ENCODE results near the gene LGALS9.

The LGALS9 gene

GRCh38 chr17:27615121-27615520 is 15.9 kb upstream of the LGALS9 start:
- no peak overlapping the region for H3K27ac ChIP-seq (ENCODE audit: low read length)
- DNase-seq, result no peak
- TF ChIP-seq EZH2 (IDR thresholded peaks at IDR 0.05; ENCODE audit: borderline replicate concordance, low read depth, low read length, severe bottlenecking) (no peak), CTCF (IDR thresholded peaks at IDR 0.05; ENCODE audit: borderline replicate concordance, extremely low read depth, low read length, poor library complexity, severe bottlenecking) (no peak)
- no peaks in the 10 kb centered on the region for H3K79me2 ChIP-seq (ENCODE audit: insufficient read depth, low read length)
- no peak overlapping the region for H3K4me3 ChIP-seq (ENCODE audit: low read depth in 1 of 2, low read length in 2 of 2)
- no peak for ATAC-seq (ENCODE audit: insufficient read depth, low read depth)
- H3K36me3 ChIP-seq (ENCODE audit: insufficient read depth, low read length), result no peaks in the 10 kb centered on the region
- H3K27me3 ChIP-seq (ENCODE audit: insufficient read depth, low read length, poor library complexity), result no peaks in the 10 kb centered on the region
- peaks cover 12% of the 10 kb centered on the region for H3K4me1 ChIP-seq (ENCODE audit: insufficient read depth, low read length)
- no peaks in the 10 kb centered on the region for H3K9me3 ChIP-seq (ENCODE audit: insufficient read depth, low read length, severe bottlenecking)
- H3K9ac ChIP-seq (ENCODE audit: low read depth, low read length), result no peak overlapping the region
- H3K4me2 ChIP-seq (ENCODE audit: insufficient read depth, low read length), result no peak overlapping the region
- H4K20me1 ChIP-seq (ENCODE audit: insufficient read depth, low read length), result no peaks in the 10 kb centered on the region
- no peak overlapping the region for H2AFZ ChIP-seq (ENCODE audit: low read depth, low read length)

GRCh38 chr17:27616414-27616813 is 14.6 kb upstream of the LGALS9 start:
- Histone ChIP-seq H3K4me1 (ENCODE audit: insufficient read depth, low read length) (peaks cover 12% of the 10 kb centered on the region), H3K9me3 (ENCODE audit: insufficient read depth, low read length, severe bottlenecking) (no peaks in the 10 kb centered on the region), H3K36me3 (ENCODE audit: insufficient read depth, low read length) (no peaks in the 10 kb centered on the region), H3K79me2 (ENCODE audit: insufficient read depth, low read length) (no peaks in the 10 kb centered on the region), H4K20me1 (ENCODE audit: insufficient read depth, low read length) (no peaks in the 10 kb centered on the region), H3K27ac (ENCODE audit: low read length) (no peak overlapping the region; the same call in 1 of the 2 replicates), H2AFZ (ENCODE audit: low read depth, low read length) (no peak overlapping the region), H3K4me2 (ENCODE audit: insufficient read depth, low read length) (no peak overlapping the region), H3K27me3 (ENCODE audit: insufficient read depth, low read length, poor library complexity) (no peaks in the 10 kb centered on the region), H3K9ac (ENCODE audit: low read depth, low read length) (no peak overlapping the region), H3K4me3 (ENCODE audit: low read depth in 1 of 2, low read length in 2 of 2) (no peak overlapping the region)
- TF ChIP-seq EZH2 (IDR thresholded peaks at IDR 0.05; ENCODE audit: borderline replicate concordance, low read depth, low read length, severe bottlenecking) (no peak), CTCF (IDR thresholded peaks at IDR 0.05; ENCODE audit: borderline replicate concordance, extremely low read depth, low read length, poor library complexity, severe bottlenecking) (no peak)
- ATAC-seq (ENCODE audit: insufficient read depth, low read depth) (peak; percentile 62), DNase-seq (peak; percentile 8)

- Histone ChIP-seq H3K36me3 (ENCODE audit: insufficient read depth, low read length) (no peaks in the 10 kb centered on the region), H2AFZ (ENCODE audit: low read depth, low read length) (no peak overlapping the region), H3K9me3 (ENCODE audit: insufficient read depth, low read length, severe bottlenecking) (no peaks in the 10 kb centered on the region), H3K4me3 (ENCODE audit: low read depth in 1 of 2, low read length in 2 of 2) (no peak overlapping the region), H3K27me3 (ENCODE audit: insufficient read depth, low read length, poor library complexity) (no peaks in the 10 kb centered on the region), H3K4me2 (ENCODE audit: insufficient read depth, low read length) (no peak overlapping the region), H4K20me1 (ENCODE audit: insufficient read depth, low read length) (no peaks in the 10 kb centered on the region), H3K27ac (ENCODE audit: low read length) (no peak overlapping the region), H3K79me2 (ENCODE audit: insufficient read depth, low read length) (no peaks in the 10 kb centered on the region), H3K4me1 (ENCODE audit: insufficient read depth, low read length) (peaks cover 12% of the 10 kb centered on the region), H3K9ac (ENCODE audit: low read depth, low read length) (no peak overlapping the region)
- no peak for TF ChIP-seq CTCF (IDR thresholded peaks at IDR 0.05; ENCODE audit: borderline replicate concordance, extremely low read depth, low read length, poor library complexity, severe bottlenecking)
- no peak for TF ChIP-seq EZH2 (IDR thresholded peaks at IDR 0.05; ENCODE audit: borderline replicate concordance, low read depth, low read length, severe bottlenecking)
- no peak for DNase-seq
- no peak for ATAC-seq (ENCODE audit: insufficient read depth, low read depth)
Observed at GRCh38 chr17:27618417-27618816, 12.6 kb upstream of the LGALS9 start.

GRCh38 chr17:27620721-27621120 is 10.3 kb upstream of the LGALS9 start:
- Histone ChIP-seq H4K20me1 (ENCODE audit: insufficient read depth, low read length) (no peaks in the 10 kb centered on the region), H3K36me3 (ENCODE audit: insufficient read depth, low read length) (no peaks in the 10 kb centered on the region), H3K9me3 (ENCODE audit: insufficient read depth, low read length, severe bottlenecking) (no peaks in the 10 kb centered on the region), H3K4me3 (ENCODE audit: low read depth in 1 of 2, low read length in 2 of 2) (no peak overlapping the region), H3K27me3 (ENCODE audit: insufficient read depth, low read length, poor library complexity) (no peaks in the 10 kb centered on the region), H3K27ac (ENCODE audit: low read length) (no peak overlapping the region), H2AFZ (ENCODE audit: low read depth, low read length) (no peak overlapping the region), H3K4me1 (ENCODE audit: insufficient read depth, low read length) (peaks cover 12% of the 10 kb centered on the region), H3K79me2 (ENCODE audit: insufficient read depth, low read length) (no peaks in the 10 kb centered on the region), H3K4me2 (ENCODE audit: insufficient read depth, low read length) (no peak overlapping the region), H3K9ac (ENCODE audit: low read depth, low read length) (no peak overlapping the region)
- no peak for ATAC-seq (ENCODE audit: insufficient read depth, low read depth)
- DNase-seq, result no peak
- TF ChIP-seq EZH2 (IDR thresholded peaks at IDR 0.05; ENCODE audit: borderline replicate concordance, low read depth, low read length, severe bottlenecking), result no peak
- TF ChIP-seq CTCF (IDR thresholded peaks at IDR 0.05; ENCODE audit: borderline replicate concordance, extremely low read depth, low read length, poor library complexity, severe bottlenecking), result no peak
